HG02759 (cell line): Measurements from ENCODE around the gene RIPK4.

Experiments
- ATAC-seq: cut with Tn5 transposase; IDR thresholded peaks from one replicate; pipeline ENCODE4 v1.9.1; 2021; ENCODE audit warnings: mild to moderate bottlenecking, moderate library complexity; ENCODE audit not compliant: unreplicated experiment

RIPK4 gene

DNA sequence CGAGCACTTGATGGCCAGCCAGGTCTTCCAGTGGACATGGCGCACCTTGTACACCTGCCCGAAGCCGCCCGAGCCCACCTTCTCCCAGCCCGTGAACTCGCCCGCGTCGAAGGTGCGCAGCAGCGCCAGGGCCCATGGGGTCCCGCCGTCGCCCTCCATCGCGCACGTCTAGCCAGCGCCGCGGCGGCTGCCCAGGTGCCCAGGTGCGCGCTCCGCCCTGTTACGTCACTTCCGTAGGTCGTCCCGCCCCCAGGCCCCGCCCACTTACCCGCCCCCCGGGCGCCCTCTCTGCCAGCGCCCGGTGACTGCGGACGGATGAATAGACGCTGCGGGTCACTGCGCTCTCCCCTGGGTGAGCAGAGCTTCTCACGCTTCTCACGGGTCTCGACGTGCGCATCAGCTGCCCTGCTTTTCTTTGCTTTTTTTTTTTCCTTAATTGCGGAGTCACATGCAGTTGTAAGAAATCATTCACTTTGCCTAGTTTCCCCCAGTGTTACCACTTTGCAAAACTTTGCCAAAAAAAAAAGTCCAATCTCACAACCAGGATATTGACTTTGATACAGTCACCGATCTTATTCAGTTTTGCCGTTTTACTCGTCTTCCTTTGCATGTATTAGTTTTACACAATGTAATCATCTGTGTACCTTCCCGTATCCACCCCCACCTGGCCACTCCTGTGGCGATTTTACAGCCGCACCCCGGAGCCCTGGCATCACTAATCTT, at the start of gene RIPK4:
TSS of gene RIPK4 (minus strand) at position 170 of the 723 bp plus-strand sequence. CDS start at position 159, 11 bp downstream.
- peak; percentile 74 for ATAC-seq

DNA sequence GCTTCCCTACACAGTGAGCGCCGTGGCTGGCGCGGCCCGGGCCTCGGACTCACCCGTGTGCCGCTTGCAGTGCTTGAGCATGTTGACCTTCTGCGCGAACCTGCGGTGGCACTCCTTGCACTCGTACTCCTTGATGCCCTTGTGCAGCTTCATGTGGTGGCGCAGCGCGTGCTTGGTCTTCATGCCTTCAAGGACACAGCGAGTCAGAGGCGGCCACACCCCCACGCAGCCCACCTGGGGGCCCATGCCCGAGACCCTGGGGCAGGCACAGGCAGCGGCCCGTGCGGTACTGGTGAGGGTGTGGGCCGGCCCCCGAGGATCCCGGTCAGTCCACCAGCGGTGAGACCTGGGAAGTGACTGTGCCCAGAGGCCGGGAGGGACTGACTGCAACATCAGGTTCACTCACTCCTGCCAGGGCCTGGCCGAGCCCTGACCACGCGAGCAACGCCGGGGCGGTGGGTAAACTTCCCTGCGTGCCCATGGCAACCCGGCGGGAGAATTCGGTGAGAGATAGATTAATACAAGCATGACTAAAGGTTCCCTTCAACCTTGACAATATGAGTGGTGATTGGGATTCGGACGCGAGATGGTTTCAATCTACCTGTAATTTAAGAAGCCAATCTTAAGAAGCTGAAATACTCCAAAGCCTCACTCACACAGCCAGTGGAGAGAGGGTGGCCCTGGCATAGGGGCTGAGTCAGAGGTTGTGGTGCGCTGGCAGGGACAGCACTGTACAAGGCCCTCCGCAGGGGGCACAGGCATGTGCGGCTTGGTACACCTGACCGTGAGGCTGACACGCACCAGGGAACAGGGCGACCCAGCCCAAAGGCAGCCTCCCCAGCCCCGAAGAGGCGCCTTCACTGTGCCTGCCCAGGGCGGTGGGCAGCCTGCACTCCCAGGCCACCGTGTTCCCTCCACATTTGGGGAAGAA, 49.1 kb upstream of the RIPK4 start:
- no peak for ATAC-seq

DNA sequence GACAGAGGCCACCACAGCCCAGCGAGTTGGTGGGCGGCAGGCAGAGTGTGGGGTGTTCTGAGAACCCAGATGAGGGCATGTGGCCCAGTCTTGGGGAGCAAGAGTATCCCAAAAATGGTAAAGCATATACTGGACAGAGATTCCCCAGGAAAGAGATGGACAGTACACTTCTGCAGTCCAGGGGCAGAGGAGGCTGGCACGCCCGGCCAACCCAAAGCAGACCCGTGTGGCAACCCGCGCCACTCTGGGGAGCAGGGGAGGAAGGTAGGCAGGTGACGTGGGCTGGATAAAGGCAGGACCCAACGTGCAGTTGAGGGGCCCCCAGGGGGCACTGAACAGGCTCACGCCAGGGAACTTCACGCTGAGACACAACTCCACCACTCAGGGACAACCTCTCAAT, 46.4 kb upstream of the RIPK4 start:
- ATAC-seq = no peak

DNA sequence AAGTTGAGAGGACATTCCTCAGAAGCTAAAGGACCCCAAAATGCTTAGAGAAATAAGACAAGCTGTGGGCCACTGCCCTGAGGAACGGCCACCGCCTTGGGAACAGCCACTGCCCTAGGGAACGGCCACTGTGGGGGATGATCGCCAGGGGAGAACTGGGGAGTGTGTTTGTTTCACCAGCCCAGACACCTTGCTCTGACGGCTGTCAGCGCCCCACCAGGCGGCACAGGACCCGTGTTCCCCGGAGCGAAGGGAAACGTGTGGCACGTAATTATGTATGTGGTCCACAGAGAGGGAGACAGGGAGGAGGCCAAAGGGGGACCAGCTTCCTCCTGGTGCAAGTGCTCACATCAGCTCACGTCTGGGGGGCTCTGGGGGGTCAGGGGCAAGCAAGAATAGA, 45.8 kb upstream of the RIPK4 start:
- no peak for ATAC-seq

DNA sequence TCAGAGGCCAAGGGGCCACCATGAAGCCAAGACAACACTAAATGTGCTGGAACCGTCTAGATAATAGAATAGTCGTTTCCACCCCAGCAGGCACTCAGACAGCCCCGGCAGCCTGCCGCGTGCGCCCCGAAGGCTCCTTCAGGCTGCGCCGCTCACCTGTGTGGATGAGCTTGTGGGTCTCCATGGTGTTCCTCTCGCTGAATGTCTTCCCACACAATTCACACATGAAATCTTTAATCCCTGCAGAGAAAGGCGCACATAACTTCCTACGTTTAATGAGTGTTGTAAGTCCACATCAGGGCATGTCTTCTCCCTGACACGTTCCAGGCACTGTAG, 43.7 kb upstream of the RIPK4 start:
- no peak for ATAC-seq

DNA sequence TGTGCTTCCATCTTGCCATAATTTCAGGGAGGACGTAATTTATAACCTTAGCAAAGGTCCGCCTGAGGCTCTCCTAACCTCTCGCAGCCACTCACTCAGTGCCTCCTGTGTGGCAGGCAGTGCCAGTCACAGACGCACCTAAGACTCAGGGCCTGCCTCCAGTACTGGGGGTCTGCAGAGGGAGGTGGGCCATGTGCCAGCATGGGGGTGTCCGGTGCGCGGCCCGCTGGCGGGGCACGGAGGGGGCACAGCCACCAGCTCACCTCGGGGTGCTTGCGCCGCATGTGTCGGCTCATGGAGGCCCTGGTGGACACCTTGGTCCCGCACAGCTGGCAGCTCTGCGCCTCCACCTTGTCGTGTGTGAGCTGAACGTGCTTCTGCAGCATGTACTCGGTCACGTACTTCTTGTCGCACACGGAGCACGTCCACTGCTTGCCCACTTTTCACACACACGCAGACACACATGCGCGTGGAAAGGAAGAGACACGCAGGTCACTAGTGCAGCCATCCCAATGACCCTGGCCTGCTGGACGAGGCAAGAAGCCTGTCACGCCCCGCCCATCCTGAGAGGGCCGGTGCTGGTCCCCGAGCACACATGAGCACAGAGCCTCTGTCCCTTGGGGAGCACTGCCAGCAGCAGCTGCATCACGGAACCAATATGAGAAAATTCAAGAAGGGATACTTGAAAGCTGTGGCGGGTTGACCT, 43.2 kb upstream of the RIPK4 start:
- no peak for ATAC-seq

DNA sequence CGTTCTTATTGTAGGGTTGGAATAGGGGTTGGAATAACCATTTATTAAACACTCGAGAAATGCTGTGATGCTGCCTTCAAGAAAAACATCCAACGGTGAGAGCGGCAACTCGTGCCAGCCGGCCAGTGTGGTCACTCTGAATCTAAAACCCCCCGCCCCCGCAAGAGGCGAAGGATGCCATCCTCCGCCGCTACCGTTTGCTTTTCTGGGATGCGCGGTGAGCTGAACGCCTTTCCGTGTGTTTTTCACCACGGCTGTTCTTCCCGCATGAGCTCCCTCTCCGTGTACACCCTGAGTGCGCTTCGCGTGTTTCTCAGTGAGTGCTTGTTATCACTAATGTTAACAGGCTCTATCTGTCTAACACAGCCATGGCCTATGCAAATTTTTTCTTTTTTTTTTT, 42.0 kb upstream of the RIPK4 start:
- ATAC-seq = no peak

DNA sequence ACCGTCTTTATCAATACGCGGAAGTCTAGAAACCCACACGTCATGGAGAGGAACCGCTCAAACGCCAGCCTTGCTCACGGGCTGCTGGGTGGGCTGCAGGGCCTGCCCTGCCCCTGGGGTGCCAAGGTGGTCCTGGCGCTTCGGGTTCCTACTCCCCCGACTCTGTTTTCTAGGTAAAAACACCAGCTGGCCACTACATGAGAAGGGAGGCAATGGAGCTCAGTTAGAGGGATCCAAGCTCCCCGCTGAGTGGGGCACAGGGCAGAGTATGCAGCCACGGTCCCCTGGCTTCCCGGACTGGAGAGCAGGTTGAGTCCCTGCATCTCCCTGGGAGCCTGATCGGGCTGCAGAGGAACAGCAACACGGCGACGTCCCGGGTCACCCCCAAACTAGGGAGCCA, 41.2 kb upstream of the RIPK4 start:
- no peak for ATAC-seq

DNA sequence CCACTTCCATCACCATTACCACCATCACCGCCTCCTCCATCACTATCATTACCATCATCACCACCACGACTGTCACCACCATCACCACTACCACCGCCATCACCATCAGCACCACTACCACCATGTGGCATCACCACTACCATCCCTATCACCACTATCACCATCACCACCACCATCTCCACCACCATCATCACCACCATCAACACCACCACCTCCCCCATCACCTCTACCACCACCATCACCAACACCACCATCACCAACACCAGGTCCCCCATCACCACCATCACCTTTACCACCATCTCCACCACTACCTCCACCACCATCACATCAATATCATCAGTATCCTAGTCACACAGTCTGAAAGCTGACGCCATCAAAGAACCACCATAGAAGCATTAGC, 39.9 kb upstream of the RIPK4 start:
- ATAC-seq = no peak

DNA sequence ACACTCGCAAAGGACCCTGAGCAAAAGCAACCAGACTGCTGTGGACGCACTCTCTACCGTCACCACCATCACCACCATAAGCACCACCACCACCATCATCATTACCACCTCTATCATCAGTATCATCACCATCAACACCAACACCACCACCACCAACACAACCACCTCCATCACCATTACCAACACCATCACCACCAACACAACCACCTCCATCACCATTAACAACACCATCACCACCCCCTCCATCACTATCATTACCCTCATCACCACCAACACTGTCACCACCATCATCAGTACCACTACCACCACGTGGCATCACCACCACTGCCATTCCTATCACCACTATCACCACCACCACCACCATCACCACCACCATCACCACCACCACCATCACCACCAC, 38.8 kb upstream of the RIPK4 start:
- no peak for ATAC-seq

DNA sequence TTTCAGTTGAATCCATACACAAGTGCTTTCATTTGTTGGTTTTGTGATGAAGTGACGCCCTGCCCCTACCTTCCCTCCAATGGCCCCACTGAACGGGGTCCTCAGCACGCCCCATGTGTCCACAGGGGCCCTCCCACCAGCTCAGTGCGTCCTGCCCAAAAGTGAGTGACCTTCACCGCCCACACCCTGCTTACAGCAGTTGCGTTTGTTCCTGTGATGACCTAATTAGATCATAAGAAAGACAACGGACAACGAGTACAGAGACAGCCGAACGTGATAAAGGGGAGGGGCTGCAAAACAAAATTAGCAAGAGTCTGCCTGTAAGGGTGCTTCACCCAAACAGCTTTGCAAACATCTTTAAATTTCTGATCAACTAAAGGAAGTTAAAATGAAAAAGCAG, 38.2 kb upstream of the RIPK4 start:
- no peak for ATAC-seq

DNA sequence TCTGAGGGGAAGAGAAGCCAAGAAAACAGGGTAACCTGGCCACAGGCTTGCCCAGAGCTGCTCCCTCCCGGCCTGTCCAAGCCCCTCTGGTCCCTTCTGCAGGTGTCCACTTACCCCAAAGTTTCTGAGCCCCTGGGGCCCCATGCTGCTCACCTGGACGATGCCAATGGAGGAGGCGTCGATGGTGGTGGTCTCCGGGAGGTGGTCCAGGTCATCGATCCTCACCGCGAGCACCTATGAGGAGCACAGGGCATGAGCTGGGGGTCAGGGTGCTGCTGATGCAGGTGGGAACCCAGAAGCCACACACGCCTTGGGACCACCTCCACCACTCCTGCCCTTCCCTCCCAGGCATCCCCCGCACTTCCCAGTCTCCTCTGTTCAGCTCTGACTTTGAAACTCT, 37.5 kb upstream of the RIPK4 start:
- no peak for ATAC-seq

DNA sequence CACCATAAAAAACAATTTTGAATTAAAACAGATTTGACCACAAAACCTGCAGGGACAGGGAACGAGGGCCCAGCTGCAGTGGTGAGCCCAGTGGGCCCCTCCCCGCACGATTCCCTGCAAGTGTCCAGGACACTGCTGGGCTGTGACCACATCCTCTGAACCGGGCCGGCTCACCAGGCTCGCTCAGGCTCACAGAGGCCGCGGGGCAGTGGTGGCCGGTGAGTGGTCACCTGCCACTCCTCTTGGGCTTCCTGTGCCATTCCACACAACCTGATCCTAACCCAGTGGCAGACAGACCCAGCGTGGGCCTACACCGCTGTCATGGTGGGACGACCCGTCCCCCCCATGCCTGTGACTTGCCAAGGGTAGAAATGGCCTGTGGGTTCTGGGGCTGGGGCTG, 36.5 kb upstream of the RIPK4 start:
- ATAC-seq = no peak

DNA sequence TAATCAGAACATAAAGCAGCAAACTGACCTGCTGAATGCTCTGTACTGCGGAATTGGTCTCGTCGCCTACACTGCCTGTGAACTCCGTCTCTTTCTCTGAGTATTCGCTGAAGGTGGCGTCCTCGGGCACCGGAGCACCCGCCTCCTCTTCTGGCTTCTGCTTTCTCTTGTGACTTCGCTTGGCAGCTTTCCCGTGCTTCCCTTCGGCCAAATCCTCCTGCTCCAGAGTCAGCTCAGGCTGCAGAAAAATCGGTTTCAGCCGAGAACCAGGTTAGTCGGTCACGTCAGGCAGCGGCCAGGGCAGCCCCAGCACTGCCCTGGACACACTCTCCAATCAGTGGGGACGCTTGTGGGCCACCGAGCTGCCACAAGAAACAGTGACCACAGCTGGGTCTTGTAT, 35.8 kb upstream of the RIPK4 start:
- no peak for ATAC-seq

DNA sequence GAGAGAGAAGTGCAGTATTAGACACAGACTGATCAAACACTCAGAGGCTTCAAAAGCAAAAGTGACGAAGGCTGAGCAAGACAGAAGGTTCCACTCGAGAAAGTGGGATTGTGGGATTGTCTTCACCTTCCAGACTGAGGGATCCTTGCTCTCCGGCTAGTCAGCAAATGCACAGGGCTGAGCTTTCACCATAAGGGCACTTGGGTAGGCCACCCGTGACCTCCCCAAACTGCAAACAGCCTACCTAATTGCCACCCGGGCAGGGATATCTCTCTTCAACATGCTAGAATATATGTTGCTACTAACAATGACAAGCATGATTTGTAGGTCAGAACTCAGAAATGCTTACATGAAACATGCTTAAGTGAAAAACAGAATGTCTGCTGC, 35.3 kb upstream of the RIPK4 start:
- no peak for ATAC-seq

DNA sequence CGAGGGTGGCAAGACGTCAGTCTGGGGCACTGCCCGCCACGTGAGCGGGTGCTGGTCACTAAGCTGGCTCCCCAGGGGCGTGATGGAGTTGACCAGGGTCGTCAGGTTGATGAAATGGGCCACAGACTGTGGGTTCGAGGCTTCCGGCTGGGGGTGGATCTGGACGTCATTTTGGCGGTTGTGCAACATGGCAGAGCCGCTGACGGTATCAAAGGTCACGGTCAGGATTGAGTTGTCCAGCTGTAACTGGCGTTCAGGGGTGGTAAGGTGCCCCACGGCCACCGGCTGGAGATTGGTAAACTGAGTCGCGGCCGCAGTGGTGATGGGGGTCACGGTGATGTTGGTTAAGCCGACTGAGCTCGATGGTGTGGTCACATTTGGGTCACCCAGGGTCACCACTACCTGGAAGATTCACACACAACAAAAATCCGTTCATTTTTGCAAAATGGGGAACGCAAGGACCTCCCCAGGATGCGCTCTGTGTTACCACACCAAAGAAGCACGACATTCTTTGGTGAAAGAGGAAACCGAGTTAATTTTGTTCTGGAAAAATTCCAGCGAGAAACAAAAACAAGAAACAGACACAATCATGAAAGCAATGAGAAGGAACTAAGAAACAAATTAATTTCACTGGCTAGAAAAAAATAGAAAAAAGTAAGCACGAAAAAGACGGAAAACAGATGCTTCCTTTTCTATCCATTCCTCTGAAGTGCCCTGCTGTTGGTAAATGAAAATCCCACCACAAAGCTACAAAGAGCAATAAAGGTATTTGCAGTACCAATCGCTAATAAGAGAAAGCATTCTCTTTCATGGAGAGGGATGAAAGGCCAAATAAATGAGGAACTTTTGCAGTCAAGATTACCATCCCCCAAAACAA, 34.7 kb upstream of the RIPK4 start:
- no peak for ATAC-seq

DNA sequence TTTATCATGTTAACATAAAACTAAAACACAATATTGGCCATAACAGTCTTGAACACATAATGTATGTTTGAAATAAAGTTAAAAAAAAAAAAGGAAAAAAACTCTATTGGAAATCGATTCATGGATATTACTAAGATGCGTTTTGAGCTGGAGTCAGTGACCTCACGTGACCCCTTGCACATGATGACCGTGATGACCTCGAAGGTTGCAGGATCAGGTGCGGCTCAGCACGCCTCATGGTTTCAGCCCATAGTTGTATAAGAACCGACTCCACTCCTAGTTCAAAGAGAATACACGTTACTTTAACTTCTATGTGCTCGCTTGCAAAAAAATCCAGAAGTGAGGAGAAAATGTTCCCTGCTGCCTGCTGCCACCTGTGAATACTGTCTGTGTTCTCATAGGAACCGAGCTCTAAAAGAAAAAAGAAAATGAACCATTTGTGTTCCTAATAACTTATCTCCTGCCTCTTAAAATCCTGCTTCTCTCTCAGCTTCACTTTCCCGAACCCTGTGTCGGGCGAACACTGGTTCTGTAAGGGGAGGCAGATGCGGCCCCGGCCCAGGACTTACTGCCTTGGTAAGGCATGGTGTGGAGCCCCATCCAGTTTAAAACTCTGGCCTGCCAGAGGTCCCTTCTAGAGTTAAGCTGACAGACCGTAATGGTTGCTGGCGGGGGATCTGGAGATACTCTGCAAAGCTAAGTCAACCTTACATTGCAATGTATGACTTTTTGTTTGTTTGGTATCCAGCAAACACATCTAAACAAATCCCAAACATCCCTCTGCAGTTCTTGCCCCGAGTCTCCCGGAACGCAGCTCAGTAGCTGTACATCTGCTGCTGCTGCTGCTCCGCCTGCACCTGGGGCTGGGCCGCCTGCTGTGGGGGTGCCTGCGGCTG, 33.8 kb upstream of the RIPK4 start:
- no peak for ATAC-seq

DNA sequence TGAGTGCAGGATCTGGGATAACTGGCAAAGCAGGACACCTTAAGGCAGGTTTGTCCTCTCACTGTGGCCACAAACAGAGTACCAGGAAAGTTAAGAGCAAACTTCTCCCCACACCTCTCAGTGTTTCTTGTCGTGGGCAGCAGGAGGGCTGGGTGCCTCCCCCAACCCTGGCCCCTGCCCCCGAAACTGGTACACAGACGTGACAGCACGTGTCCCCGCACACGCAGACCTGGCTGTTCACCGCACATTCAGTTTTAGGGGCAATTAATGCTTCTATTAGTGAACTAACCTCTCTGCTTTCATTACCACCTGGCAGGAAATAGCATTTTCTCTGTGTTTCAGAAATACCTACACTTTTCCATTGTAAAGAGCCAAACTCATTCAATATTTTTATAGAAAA, 32.9 kb upstream of the RIPK4 start:
- no peak for ATAC-seq

DNA sequence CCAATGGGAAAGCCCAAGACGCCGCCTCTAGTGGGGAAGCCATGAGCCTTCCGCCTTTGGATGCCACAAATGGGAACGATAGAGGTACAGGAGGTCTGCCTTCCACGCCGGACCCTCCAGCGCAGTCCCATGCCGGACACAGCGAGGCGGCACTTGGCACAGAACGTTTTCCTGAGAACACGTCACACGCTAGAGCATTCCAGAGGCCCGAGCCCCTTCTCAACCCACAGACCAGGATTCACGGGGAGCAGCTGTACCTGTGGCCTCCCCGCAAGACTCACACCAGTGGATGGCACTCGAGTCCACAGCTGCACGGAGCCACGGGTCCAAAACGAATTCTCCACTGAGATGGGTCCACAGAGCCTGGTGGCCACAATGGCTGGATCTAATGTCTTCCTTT, 31.5 kb upstream of the RIPK4 start:
- no peak for ATAC-seq
